GM21528 (cell line): ENCODE measurements around the gene ALOX15B.
"Not testable (repeated sequence)": the region's sequence is repeated elsewhere in the genome, so short reads cannot be mapped to it uniquely, and the experiment has no call there.

ENCODE experiments used
- ATAC-seq: cut with Tn5 transposase; IDR thresholded peaks from one replicate; pipeline ENCODE4 v1.9.1; 2021; ENCODE audit warnings: mild to moderate bottlenecking, moderate library complexity; ENCODE audit not compliant: unreplicated experiment, low FRiP score

The ALOX15B gene

DNA sequence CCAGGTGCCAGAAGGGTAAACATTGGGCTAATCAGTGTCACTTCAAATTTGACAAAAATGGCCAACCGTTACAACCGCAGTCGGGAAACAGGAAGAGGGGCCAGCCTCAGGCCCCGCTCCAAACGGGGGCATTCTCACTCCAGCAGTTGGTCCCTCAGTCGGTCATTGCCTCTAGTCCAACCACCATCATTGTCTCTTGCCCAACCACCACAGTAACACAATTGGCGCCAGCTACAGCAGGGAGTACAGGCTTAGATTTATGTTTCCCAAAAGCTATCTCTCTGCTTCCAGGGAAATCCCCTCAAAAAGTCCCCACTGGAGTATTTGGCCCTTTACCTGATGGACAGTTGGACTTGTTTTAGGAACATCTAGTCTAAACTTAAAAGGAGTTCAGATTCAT, 20.3 kb downstream of the ALOX15B start:
- no peak for ATAC-seq

GRCh38 chr17:8060274-8060673, 21.4 kb downstream of the ALOX15B start:
- ATAC-seq = no peak

GRCh38 chr17:8061851-8062250, 23.0 kb downstream of the ALOX15B start:
- not testable (repeated sequence) for ATAC-seq

DNA sequence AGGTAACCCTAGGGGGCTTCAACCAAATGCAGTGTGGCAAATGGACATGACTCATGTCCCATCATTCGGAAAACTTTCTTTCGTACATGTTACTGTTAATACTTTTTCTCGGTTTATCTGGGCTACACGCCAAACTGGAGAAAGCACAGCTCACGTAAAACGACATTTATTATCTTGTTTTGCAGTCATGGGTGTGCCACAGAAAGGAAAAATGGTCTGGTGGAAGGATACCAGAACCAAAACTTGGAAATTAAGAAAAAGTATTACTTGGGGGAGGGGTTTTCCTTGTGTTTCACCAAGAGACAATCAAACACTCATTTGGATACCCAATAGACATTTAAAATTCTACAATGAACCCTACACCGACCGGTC, 23.6 kb downstream of the ALOX15B start:
- no peak for ATAC-seq

DNA sequence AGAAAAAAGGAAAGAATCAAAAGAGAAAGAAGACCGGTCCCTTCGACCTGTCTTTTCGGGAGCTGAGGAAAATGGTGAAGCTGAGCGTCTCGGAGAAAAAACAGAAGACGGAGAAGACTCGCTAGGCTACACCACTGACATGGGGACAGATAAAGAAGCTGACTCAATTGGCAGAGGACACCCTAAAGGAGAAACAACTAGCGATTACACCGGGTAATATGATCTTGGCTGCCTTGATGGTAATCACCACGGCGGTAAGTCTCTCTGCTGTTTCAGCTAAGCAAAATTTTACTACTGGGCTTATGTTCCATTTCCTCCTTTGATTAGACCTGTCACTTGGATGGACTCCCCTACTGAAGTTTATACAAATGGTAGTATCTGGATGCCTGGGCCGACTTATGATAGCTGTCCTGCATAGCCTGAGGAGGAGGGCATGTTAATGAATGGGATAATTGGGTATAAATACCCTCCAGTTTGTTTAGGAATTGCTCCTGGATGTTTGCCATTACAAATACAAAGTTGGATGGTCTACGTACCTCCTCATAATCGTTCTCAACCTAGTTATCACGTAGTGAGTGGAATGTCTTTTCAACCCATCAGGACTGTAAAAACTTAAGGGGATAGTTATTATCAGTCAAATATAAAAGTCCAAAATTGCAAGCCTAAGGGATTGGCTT, 24.1 kb downstream of the ALOX15B start:
- no peak for ATAC-seq

DNA sequence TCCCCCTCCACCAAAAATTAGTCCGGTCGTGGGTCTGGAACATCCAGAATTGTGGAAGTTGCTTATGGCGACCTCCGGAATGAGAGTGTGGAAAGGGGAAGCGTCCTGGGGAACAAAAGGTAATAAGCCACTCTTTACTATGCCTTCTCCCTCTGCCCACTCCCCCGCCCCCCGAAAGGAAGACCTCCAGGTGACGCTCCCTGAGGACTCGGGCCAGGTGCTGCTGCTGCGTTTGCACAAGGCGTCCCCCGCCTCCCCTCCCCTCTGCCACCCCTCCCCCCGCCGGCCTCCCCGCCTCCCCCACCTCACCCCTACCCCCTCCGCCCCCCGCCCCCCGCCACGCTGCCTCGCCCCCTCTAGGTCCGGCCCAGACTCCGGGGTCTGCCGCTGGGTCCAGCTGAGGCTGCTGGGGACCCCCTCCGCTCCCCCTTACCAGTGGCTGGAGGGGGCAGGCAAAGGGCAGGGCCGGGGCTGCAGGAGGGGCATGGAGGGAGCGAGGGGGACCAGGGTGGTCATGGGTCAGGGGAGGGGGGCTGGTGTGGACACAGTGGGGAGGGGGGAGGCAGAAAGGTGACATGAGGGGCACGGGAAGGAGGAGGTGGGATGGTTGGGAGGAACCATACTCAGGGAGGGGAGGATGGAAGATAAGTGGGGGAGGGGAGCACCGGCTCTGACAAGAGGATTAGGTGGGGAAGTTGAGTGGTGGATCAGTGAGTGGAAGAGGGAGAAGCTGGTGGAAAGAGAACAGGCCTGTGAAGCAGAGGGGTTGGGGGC, 25.1 kb downstream of the ALOX15B start:
- ATAC-seq = no peak

- ATAC-seq = no peak
These were observed 25.7 kb downstream of the ALOX15B start for GRCh38 chr17:8064561-8065019.

DNA sequence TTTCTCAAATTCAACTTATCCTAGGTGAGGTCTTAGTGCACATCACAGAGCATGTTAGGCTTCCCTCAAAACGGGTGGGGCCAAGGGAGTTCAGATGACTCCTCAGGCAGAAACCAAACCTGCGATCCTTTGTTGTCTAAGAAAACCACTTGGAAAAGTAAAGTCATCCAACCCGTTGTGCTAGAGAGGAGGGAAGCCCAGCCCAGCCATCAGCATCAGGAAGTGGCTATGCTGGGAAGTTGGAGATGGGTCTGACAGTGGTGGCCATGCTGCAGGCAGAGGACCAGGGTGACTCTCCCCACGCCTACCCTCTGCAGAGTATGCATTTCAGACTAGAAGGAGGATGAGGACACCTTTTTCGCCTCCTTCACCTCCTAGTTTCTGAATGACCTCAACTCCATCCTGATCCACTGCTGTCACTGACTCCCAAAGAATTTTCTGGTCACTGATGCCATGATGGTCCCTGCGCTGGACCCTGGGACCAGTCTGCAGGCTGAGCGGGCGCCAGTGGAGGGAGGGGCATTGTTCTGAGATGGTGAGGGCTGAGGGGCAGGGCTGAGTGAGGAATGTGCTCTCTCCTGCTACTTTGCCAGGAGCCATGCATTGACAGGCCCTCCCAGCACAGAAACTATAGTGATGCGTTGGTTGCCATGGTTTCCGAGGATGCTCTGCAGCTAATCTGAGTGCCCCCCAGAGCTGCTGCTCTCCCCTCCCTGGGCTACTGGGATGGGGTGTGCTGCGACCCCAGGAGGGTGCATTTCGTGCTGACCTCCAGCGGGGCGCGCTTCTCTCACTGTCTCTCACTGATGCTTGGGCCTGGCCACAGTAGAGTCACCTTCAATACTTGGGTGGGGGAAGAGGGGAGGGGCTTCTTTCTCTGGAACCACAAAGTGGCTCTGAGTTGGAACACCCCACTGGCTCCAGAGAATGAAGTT, 28.2 kb downstream of the ALOX15B start:
- no peak for ATAC-seq

GRCh38 chr17:8067806-8068205, 28.9 kb downstream of the ALOX15B start:
- no peak for ATAC-seq

DNA sequence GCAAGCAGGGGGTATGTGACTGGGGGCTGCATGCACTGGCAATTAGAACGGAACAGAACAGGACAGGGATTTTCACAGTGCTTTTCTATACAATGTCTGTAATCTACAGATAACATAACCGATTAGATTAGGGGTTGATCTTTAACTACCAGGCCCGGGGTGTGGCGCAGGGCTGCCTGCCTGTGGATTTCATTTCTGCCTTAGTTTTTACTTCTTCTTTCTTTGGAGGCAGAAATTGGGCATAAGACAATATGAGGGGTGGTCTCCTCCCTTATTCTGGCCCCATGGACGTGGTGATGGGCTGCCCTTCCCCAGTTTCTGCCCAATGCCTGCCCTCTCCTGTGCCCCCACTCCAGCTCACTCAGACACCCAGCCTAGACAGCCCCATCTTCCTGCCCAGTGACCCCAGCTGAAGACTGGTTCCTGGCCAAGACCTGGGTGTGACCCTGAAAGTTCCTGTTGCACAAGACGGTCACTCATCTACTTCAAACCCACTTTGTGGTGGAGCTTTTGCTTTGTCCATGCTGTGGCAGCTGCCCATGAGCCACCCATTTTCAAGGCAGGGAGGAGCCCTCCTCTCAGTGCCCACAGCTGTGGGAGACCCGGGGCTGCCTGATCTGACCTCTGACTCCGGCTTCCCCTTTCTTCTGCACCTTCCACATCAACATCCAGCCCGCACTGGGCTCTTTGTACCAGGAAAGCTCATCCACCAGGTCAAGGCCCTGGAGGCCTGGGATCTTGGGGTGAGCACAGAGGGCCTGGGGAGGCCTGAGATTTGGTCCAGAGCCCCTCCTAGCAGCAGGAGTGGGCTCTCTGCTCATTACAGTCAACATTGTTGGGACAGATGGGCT, 30.1 kb downstream of the ALOX15B start:
- no peak for ATAC-seq

GRCh38 chr17:8069587-8069860, 30.7 kb downstream of the ALOX15B start:
- no peak for ATAC-seq

GRCh38 chr17:8071496-8071895, 32.6 kb downstream of the ALOX15B start:
- no peak for ATAC-seq

DNA sequence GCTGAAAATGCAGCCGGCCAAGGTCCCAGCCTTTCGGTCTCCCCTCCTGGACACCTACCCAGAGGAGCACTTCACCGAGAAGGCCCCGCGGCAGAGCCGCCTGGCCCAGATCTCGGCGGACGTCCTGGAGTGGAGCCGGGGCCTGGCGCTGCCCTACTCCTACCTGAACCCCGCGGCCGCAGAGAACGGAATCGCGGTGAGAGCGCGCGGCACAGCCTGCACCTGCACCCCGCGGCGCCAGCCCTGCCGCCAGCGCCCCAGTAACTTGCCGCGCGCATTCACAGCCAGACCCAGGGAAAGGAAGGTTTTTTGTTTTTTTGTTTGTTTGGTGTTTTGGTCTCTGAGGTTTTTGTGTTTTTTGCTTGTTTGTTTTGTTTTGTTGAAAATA, 33.5 kb downstream of the ALOX15B start:
- no peak for ATAC-seq

GRCh38 chr17:8072729-8073461, 34.0 kb downstream of the ALOX15B start:
- no peak for ATAC-seq

DNA sequence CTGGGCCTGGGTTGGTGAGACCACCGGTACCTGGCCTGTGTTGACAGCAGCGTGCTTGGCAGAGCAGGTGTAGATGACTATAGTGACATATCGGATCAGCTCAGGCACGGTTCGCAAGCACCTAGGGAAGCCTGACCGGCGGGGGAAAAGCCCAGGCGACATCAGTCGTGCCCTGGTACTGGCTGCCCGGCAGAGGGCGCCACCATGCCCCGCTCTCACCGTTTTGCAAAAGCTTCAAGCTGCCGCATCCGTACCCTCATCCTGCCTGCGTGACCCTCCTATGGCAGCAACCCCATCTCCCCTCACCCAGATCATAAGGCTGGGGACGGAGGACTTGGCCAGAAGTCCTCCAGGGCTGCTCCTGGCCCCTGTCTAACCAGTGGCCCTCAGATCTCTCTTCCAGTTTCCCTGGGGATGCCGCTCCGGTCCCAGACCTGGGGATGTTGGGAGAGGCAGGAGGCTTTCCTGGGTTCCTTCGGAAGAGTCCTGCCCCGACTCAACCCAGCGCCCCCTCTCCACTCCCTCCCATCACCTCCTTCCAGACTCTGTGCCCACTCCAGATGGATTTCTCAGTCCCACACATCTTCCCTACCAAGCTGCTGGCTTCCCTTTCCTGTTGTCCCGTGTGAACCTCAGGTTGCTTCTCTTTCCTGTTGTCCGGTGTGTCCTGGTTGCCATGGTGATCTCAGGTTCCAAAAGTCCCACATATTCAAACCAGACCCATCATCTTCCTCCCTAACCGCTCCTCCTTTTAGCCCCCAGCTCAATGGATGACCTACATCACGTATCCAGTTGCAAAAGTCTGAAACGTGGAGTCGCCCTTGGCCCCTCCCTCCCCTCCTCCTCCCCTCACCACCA, 35.0 kb downstream of the ALOX15B start:
- ATAC-seq = no peak

DNA sequence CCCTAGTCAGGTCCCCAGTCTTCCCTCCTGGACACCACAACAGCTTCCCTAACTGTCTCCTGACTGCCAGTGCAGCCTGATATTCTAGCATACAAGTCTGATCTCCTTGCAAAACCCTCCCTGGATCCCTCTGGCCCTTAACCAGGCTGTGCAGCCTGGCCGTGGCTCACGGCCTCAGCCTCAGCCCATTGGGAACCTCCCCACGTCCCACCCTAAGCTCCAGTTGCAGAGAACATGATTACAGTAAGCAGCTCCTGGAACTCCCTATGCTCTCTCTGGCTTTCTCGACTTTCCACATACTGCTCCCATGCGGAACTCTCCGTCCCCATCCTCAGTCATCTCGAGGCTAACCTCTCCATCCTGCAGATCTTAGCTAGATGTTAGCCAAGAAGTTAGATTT, 35.7 kb downstream of the ALOX15B start:
- ATAC-seq = no peak

- no peak for ATAC-seq
These were observed 36.2 kb downstream of the ALOX15B start for GRCh38 chr17:8075081-8075480.

GRCh38 chr17:8075574-8076342, 36.9 kb downstream of the ALOX15B start:
- ATAC-seq = no peak
